Measurements from ENCODE around the gene GPRIN3.

GPRIN3 gene

GRCh38 chr4:89308161-89308500, 531 bp upstream of the GPRIN3 start:
- in situ Hi-C loops (cut with MboI; ENCODE audit: low pct_unique_long_range_greater_than_20kb, low sequenced_read_pairs, unreplicated experiment): no loop called here
- no peak for TF ChIP-seq CTCF (IDR thresholded peaks at IDR 0.05; ENCODE audit: extremely low read depth, insufficient read depth, missing control alignments)
- no peak for DNase-seq (ENCODE audit: low spot score)

- TF ChIP-seq CTCF (IDR thresholded peaks at IDR 0.05; ENCODE audit: extremely low read depth, insufficient read depth, missing control alignments): no peak
- no peak for DNase-seq (ENCODE audit: low spot score)
- in situ Hi-C loops (cut with MboI; ENCODE audit: low pct_unique_long_range_greater_than_20kb, low sequenced_read_pairs, unreplicated experiment): no loop called here
These were observed 488 bp downstream of the GPRIN3 start for GRCh38 chr4:89307178-89307445.

- in situ Hi-C loops (cut with MboI; ENCODE audit: low pct_unique_long_range_greater_than_20kb, low sequenced_read_pairs, unreplicated experiment): no loop called here
- no peak for DNase-seq (ENCODE audit: low spot score)
- no peak for TF ChIP-seq CTCF (IDR thresholded peaks at IDR 0.05; ENCODE audit: extremely low read depth, insufficient read depth, missing control alignments)
These were observed 968 bp downstream of the GPRIN3 start for GRCh38 chr4:89306486-89307177.

GRCh38 chr4:89305712-89306437, 1.7 kb downstream of the GPRIN3 start:
- in situ Hi-C loops (cut with MboI; ENCODE audit: low pct_unique_long_range_greater_than_20kb, low sequenced_read_pairs, unreplicated experiment): no loop called here
- DNase-seq (ENCODE audit: low spot score): no peak
- no peak for TF ChIP-seq CTCF (IDR thresholded peaks at IDR 0.05; ENCODE audit: extremely low read depth, insufficient read depth, missing control alignments)

GRCh38 chr4:89305028-89305427, 2.6 kb downstream of the GPRIN3 start:
- TF ChIP-seq CTCF (IDR thresholded peaks at IDR 0.05; ENCODE audit: extremely low read depth, insufficient read depth, missing control alignments): no peak
- no peak for DNase-seq (ENCODE audit: low spot score)
- in situ Hi-C loops (cut with MboI; ENCODE audit: low pct_unique_long_range_greater_than_20kb, low sequenced_read_pairs, unreplicated experiment): no loop called here

GRCh38 chr4:89303814-89304388, 3.7 kb downstream of the GPRIN3 start:
- DNase-seq (ENCODE audit: low spot score): no peak
- no peak for TF ChIP-seq CTCF (IDR thresholded peaks at IDR 0.05; ENCODE audit: extremely low read depth, insufficient read depth, missing control alignments)
- in situ Hi-C loops (cut with MboI; ENCODE audit: low pct_unique_long_range_greater_than_20kb, low sequenced_read_pairs, unreplicated experiment): no loop called here
